GM12878 (cell line): ENCODE results near the gene CTNNA1.

ENCODE experiments used
- CBX3 ChIP-seq: fragments of 200-600 bp; sonication (generic); IDR thresholded peaks from 2 replicates; pipeline ENCODE4 v1.6.1; 2016; ENCODE audit warnings: low read depth, borderline replicate concordance
- EGR1 ChIP-seq, 2 experiments: IDR thresholded peaks; 1 replicate in 1 of 2; 2 replicates in 1 of 2; pipeline ENCODE4 v1.6.1; 2011 to 2012; ENCODE audit warnings: low read depth in 2 of 2, low read length in 2 of 2, borderline replicate concordance in 1 of 2, mild to moderate bottlenecking in 1 of 2, moderate library complexity in 1 of 2
- POLR2A ChIP-seq: IDR thresholded peaks from 2 replicates; pipeline ENCODE4 v1.6.1; 2011; ENCODE audit warnings: low read depth, mild to moderate bottlenecking, low read length
- POLR2AphosphoS5 ChIP-seq: IDR thresholded peaks from 2 replicates; pipeline ENCODE4 v1.6.1; 2011; ENCODE audit warnings: mild to moderate bottlenecking, low read length, inconsistent platforms
- RCOR1 ChIP-seq: conservative IDR thresholded peaks from 2 replicates; pipeline ENCODE4 v1.6.1; 2012; ENCODE audit warnings: low read depth, low read length, improper control_type of control experiment
- RELA ChIP-seq: fragments of 450-650 bp; IDR thresholded peaks from 2 replicates; pipeline ENCODE4 v1.8.0; 2014; ENCODE audit warnings: borderline replicate concordance; ENCODE audit not compliant: partially characterized antibody
- TAF1 ChIP-seq: IDR thresholded peaks from 2 replicates; pipeline ENCODE4 v1.6.1; 2011; ENCODE audit warnings: mild to moderate bottlenecking, low read depth, low read length, borderline replicate concordance

DNA sequence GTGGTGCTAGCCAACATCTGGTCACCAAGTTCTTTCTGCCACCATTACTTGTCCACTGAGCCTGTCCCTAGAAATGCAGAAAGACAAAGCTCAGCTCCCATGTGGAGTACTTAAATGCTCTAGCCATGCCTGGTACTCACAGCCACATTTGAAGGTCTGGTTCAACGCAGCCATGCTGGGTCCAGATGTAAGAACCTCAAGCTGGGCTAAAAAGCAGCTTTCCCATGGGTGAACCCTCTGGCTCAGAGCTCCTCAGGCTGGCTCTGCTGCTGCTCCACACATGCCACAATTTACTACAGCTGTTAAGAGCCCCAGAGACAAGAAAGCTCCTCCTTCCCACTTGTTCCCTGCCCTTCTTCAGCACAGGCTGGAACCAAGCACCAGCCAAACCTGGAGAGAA, 219.0 kb downstream of the CTNNA1 start:
- TF ChIP-seq RCOR1 (no peak), TAF1 (no peak), RELA (no peak), POLR2A (no peak), POLR2AphosphoS5 (no peak), CBX3 (no peak), EGR1 (IDR thresholded peaks at IDR 0.05; ENCODE audit: borderline replicate concordance in 1 of 2, low read depth in 2 of 2, low read length in 2 of 2) (no peak)
